Spinal cord (tissue), 10 donors: ENCODE results near the gene STARD9. TPM values are rescaled to one million over a fixed set of nuclear protein-coding genes. Genes with fewer than 3 reads are reported as not detected.
"Not testable (repeated sequence)": the region's sequence is repeated elsewhere in the genome, so short reads cannot be mapped to it uniquely, and the experiment has no call there.

Experiments used
- DNase-seq, 6 donors: peaks; one replicate each; pipeline versions ENCODE4 v3.0.0 to v3.0.0-alpha.2; 2013 to 2015; ENCODE audit warnings: low spot score in 6 of 6, low read depth in 4 of 6
- H3K27ac ChIP-seq: one replicate; pipeline ENCODE4 v1.5.1; 2013; ENCODE audit warnings: low read depth, low read length, control low read depth
- H3K27me3 ChIP-seq: one replicate; pipeline ENCODE4 v1.6.1; 2013; ENCODE audit warnings: low read length; ENCODE audit not compliant: control insufficient read depth, insufficient read depth
- H3K36me3 ChIP-seq: one replicate; pipeline ENCODE4 v1.6.1; 2013; ENCODE audit warnings: low read length; ENCODE audit not compliant: control insufficient read depth, insufficient read depth
- H3K4me1 ChIP-seq: one replicate; pipeline ENCODE4 v1.6.1; 2013; ENCODE audit warnings: low read length; ENCODE audit not compliant: control insufficient read depth, insufficient read depth
- H3K4me3 ChIP-seq: one replicate; pipeline ENCODE4 v1.5.1; 2013; ENCODE audit warnings: low read depth, low read length, control low read depth
- H3K9me3 ChIP-seq: one replicate; pipeline ENCODE4 v1.6.1; 2013; ENCODE audit warnings: low read length; ENCODE audit not compliant: control insufficient read depth, insufficient read depth
- WGBS: methylation state at CpG from one replicate; pipeline ENCODE4 v1.1.5; 2013; ENCODE audit warnings: missing lambda C conversion rate; ENCODE audit not compliant: insufficient coverage; 5-methylcytosine and 5-hydroxymethylcytosine counted together
- polyA plus RNA-seq, 2 donors: library from polyadenylated mRNA; unstranded; fragments of 120-200 nt; gene quantifications; one replicate each; pipeline ENCODE4 v1.2.1, GENCODE V29; 2013; ENCODE audit not compliant: insufficient read length in 2 of 2
- total RNA-seq, 2 donors: library from RNA; depleted of rRNA in 1 of 2; stranded (reverse); fragments of 120-200 nt in 1 of 2; fragments of >200 nt in 1 of 2; gene quantifications; one replicate each; pipeline versions ENCODE4 v1.2.3 to v1.2.4, GENCODE V29; 2013 to 2014
- donor health status: healthy.

The STARD9 gene
- total and polyA plus RNA-seq, 4 donors: 11.1 to 26.2 (median 16.9) TPM

DNA sequence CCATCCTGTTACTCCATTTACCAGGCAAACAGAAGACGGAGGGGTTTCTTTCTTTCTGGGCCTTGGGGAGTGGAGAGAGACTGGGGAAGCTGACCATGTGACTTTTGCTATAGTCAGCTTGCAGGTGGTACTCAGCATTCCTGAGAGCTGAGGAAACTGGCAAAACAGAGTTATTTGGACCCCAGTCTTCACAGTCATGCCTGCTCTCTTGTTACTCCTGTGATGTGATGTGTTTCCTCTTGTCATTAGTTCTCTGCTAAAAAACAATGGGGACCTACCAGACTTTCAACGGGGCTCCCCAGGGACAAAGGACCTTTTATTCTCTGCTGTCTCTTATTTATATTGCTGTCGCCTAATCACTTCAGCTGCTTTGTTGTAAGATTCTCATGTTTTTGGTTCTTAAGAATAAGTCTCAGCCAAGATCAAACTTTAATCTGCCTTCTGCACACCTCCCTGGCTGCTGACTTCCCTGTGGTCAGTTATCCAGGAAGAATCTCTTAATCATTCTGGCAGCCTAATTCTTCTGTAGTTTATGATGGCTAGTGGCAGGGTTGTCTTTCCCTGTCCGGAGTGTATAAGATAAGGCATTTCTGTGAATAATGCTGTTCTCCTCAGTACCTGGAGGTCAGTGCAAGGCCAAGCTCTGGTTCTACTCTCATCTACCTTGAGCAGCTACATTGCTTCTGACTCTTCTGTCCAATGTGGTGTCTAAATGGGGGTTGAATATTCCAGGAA, 8.8 kb downstream of the STARD9 start:
- H3K9me3 ChIP-seq: no peaks in the 10 kb centered on the region
- peak overlapping the region; percentile 73 for H3K27ac ChIP-seq
- peak in 1 of 6 donors; percentile 19 for DNase-seq
- H3K27me3 ChIP-seq: no peaks in the 10 kb centered on the region
- H3K4me3 ChIP-seq: no peak overlapping the region
- WGBS: 40% methylated on average over 1 of the region's 4 CpGs
- H3K36me3 ChIP-seq: no peaks in the 10 kb centered on the region
- peaks cover 21% of the 10 kb centered on the region for H3K4me1 ChIP-seq

DNA sequence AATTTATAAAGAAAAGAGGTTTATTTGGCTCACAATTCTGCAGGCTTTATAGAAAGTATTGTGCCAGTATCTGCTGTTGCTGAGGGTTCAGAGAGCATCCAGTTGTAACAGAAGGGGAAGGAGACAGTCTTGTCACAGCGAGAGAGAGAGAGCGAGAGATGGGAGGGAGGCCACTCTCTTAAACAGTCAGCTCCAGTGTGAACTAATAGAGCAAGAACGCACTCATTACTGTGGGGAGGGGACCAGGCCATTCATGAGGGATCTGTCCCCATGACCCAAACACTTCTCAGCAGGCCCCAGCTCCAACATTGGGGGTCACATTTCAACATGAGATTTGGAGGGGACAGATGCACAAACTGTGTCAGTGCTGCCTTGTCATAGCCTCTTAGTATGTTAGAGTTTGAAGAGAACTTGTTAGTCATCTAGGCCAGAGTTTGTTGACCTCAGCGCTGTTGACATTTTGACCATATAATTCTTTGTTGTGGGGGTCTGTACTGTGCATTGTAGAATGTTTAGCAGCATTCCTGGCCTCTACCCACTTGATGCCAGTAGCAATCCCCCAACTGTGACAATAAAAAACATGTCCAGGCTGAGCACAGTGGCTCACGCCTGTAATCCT, 15.3 kb downstream of the STARD9 start:
- DNase-seq: no peak
- Histone ChIP-seq H3K27me3 (no peaks in the 10 kb centered on the region), H3K9me3 (no peaks in the 10 kb centered on the region), H3K4me1 (peaks cover 4% of the 10 kb centered on the region), H3K4me3 (no peak overlapping the region), H3K27ac (peak overlapping the region; percentile 80), H3K36me3 (no peaks in the 10 kb centered on the region)
- WGBS: 58% methylated on average over 3 of the region's 5 CpGs

DNA sequence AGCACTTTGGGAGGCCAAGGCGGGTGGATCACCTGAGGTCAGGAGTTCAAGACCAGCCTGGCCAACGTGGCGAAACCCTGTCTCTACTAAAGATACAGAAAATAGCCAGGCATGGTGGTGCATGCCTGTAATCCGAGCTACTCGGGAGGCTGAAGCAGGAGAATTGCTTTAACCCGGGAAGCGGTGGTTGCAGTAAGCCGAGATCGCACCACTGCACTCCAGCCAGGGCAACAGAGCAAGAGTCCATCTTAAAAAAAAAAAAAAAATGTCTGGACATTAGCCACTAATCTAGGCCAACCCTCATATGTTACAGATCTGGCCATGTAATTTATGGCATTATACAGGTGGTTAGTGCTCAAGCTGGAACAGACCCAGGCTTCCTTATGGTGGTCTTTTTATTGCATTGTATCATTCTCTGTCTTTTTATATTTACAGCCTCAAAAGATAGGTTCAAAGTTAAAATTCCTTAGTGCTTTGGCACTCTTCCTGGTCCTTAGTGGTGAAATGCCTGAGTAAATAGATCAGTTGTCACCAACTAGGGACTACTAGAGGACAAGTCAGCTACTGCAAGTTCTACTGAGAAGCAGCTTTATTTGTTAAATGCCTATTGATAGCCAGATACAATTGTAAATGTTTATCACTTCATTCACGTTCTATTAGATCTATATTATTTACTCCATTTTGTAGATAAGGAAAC, 16.0 kb downstream of the STARD9 start:
- 62% methylated on average over 3 of the region's 10 CpGs for WGBS
- H3K27ac ChIP-seq: peak overlapping the region; percentile 80

DNA sequence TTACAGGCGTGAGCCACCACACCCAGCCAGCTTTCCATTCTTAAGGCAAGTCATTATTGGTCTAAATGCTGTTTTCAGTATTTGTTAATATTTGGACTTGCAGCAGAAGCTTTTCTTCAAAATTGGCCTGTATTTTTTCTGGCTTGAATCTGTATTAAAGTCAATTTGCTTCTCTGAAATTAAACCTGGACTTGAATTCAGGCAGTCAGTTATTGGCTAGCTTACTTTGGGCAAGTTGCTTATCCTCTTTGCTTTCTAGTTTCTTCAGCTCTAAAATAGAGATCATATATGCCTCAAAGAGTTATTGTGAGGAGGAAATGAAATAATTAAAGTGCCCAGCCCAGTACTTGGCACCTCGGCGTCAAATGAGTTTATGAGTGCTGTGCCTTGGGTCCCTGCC, 17.3 kb downstream of the STARD9 start:
- Histone ChIP-seq H3K27me3 (no peaks in the 10 kb centered on the region), H3K4me1 (peaks cover 9% of the 10 kb centered on the region), H3K36me3 (no peaks in the 10 kb centered on the region), H3K4me3 (no peak overlapping the region), H3K27ac (peak overlapping the region; percentile 90), H3K9me3 (no peaks in the 10 kb centered on the region)
- WGBS: 79% methylated on average over 2 of the region's 3 CpGs
- DNase-seq: no peak

More for the DNA sequence above, 16.0 kb downstream of the STARD9 start:
- Histone ChIP-seq H3K36me3 (no peaks in the 10 kb centered on the region), H3K4me1 (peaks cover 4% of the 10 kb centered on the region), H3K9me3 (no peaks in the 10 kb centered on the region), H3K27me3 (no peaks in the 10 kb centered on the region), H3K4me3 (no peak overlapping the region)
- peak in 1 of 6 donors; percentile 24 for DNase-seq

DNA sequence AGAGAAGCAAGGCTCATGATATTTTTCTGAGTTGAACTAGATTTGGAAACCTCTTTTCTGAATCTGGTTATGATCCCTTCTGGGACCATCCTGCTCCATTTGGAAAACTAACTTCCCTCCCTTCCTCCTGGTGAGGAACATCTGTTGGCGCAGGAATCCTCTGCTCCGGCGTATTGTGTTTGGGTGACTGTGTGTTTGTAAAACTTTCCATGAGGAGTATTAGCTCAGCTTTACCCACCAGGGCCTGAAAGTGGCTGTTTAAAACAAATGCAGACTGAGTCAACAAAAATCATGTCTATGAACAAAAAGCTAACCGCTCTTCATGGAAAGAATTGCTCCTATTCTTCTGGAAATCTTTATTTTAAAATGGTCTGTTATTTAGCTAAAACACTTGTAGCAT, 17.7 kb downstream of the STARD9 start:
- no peaks in the 10 kb centered on the region for H3K9me3 ChIP-seq
- peaks cover 9% of the 10 kb centered on the region for H3K4me1 ChIP-seq
- no CpG with 5 or more reads among the region's 4 CpGs for WGBS
- H3K4me3 ChIP-seq: no peak overlapping the region
- H3K27me3 ChIP-seq: no peaks in the 10 kb centered on the region
- H3K27ac ChIP-seq: peak overlapping the region; percentile 90
- peak in 1 of 6 donors; percentile 59 for DNase-seq
- no peaks in the 10 kb centered on the region for H3K36me3 ChIP-seq

DNA sequence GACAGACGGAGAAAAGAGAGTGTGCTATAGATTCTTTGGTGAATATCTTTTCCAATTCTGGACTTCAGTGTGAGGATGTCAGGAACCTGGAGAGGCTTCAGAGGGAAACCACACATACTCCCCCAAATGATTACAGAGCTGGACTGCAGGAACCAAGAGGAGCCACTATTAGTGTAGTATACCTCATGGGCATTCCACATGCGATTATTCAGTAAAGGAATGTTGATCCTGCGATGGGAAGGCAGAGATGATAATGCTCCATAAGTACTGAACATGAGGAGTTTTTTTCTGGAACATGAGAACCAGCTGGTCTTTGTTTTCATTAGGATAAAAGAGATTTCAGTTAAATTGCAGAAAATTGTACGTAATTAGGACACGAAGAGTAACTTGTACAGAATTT, 18.7 kb downstream of the STARD9 start:
- no peaks in the 10 kb centered on the region for H3K36me3 ChIP-seq
- H3K4me3 ChIP-seq: no peak overlapping the region
- peaks cover 9% of the 10 kb centered on the region for H3K4me1 ChIP-seq
- DNase-seq: no peak
- no peaks in the 10 kb centered on the region for H3K27me3 ChIP-seq
- no peaks in the 10 kb centered on the region for H3K9me3 ChIP-seq
- peak overlapping the region; percentile 82 for H3K27ac ChIP-seq
- 66% methylated on average over 2 of the region's 5 CpGs for WGBS

DNA sequence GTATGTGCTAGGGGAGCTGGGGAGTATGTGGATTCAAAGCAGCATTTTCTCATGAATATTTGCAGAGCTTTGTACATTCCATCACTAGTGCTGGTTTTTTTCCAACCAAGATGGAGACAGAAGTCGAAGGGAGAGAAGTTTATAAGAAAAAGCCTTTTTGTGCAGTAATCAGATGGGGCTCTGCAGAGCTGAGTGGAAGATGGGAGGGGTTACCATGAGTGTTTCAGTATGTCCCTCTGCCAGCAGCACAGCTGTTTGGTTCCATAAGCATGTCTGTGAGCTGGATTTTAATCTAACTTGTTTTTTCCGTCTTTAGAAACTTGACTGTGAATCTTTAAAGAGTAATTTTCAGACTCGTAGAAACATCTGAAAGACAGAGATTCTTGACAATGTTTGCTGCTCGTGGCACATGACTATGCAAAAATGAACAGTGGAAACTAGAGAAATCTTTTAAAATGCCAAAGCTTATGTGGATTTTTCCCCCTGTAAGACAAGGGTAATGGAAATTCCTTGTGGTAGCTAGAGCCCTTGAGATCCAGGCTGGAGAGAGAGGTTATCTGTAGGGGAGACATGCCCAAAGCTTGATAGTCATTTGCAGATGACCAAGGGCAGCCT, 20.3 kb downstream of the STARD9 start:
- no peaks in the 10 kb centered on the region for H3K9me3 ChIP-seq
- no peaks in the 10 kb centered on the region for H3K27me3 ChIP-seq
- H3K4me1 ChIP-seq: peaks cover 9% of the 10 kb centered on the region
- DNase-seq: peak in 2 of 6 donors; percentile 35 to 66
- no peaks in the 10 kb centered on the region for H3K36me3 ChIP-seq
- 79% methylated on average over 4 of the region's 4 CpGs for WGBS
- H3K4me3 ChIP-seq: no peak overlapping the region
- H3K27ac ChIP-seq: peak overlapping the region; percentile 82

DNA sequence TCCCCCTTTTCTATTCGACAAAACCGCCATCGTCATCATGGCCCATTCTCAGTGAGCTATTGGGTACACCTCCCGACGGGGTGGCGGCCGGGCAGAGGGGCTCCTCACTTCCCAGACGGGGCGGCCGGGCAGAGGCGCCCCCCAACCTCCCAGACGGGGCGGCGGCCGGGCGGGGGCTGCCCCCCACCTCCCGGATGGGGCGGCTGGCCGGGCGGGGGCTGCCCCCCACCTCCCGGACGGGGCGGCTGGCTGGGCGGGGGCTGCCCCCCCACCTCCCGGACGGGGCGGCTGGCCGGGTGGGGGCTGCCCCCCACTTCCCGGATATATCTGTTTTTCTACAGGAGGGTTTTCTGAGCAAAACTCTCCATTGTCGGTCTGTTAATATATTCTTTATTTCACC, 25.9 kb downstream of the STARD9 start:
- DNase-seq, H3K4me3 ChIP-seq, H3K36me3 ChIP-seq, H3K4me1 ChIP-seq, H3K27me3 ChIP-seq, H3K9me3 ChIP-seq, H3K27ac ChIP-seq: not testable (repeated sequence)
- 95% methylated on average over 6 of the region's 30 CpGs for WGBS

DNA sequence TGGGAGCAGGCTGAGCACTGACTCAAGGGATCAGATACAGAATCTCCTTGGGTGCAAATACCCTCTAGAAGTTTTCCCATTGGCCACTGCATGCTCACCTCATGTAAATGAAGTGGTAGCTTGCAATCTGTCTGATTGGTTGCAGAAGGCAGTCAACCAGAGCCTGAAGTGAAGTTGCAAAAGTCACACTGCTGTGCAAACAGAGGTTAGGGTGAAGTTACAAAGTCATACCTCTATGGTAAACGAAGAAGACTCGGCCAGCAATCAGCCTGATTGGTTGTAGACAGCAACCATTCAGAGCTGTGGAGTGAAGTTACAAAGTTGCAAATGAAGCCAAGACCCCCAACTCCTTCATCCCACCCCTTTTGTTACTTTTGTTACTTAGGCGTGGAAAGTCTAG, 27.1 kb downstream of the STARD9 start:
- Histone ChIP-seq H3K36me3 (no peaks in the 10 kb centered on the region), H3K27ac (no peak overlapping the region), H3K27me3 (no peaks in the 10 kb centered on the region), H3K4me1 (peaks cover 2% of the 10 kb centered on the region), H3K9me3 (no peaks in the 10 kb centered on the region), H3K4me3 (no peak overlapping the region)
- WGBS: 80% methylated on average over 2 of the region's 3 CpGs
- no peak for DNase-seq
